Lower lobe of right lung (tissue), 2 donors: ENCODE data around the gene TMC8. TPM values are rescaled to one million over a fixed set of nuclear protein-coding genes. Genes with fewer than 3 reads are reported as not detected.
A peak's percentile ranks its signal among the peaks of the same experiment; 100 is the strongest.

ENCODE experiments used
- ATAC-seq, 2 donors: fragments of 200-7000 bp; cut with Tn5 transposase; one replicate each; pipeline ENCODE4 v1.9.1; 2020 to 2022; ENCODE audit warnings: mild to moderate bottlenecking in 2 of 2, moderate library complexity in 2 of 2
- DNase-seq: peaks from one replicate; pipeline ENCODE4 v3.0.0-alpha.2; 2020
- H3K27ac ChIP-seq: fragments of 200-600 bp; one replicate; pipeline ENCODE4 v1.8.0; 2022
- H3K27me3 ChIP-seq: fragments of 200-600 bp; one replicate; pipeline ENCODE4 v1.8.0; 2022; ENCODE audit warnings: low read depth
- H3K36me3 ChIP-seq: fragments of 200-600 bp; one replicate; pipeline ENCODE4 v1.8.0; 2022; ENCODE audit warnings: mild to moderate bottlenecking
- H3K4me1 ChIP-seq: fragments of 200-600 bp; one replicate; pipeline ENCODE4 v1.8.0; 2022
- H3K4me3 ChIP-seq: fragments of 200-600 bp; one replicate; pipeline ENCODE4 v1.8.0; 2022; ENCODE audit warnings: mild to moderate bottlenecking
- H3K9me3 ChIP-seq: fragments of 200-600 bp; one replicate; pipeline ENCODE4 v1.8.0; 2022
- CTCF ChIP-seq: fragments of 200-600 bp; IDR thresholded peaks from one replicate; pipeline ENCODE4 v1.8.0; 2022; ENCODE audit warnings: antibody characterized with exemption, mild to moderate bottlenecking
- intact Hi-C: fragments of 100-400 bp; cut with DNase I; formaldehyde crosslinking; loops from one replicate; pipeline ENCODE4 v1.11.0; 2022
- total RNA-seq: library from RNA; stranded (reverse); fragmentation: NEBNext Ultra II Directional; extraction: Animal tissue kit (Norgen Biotek cat#: 25700); gene quantifications from one replicate; pipeline ENCODE4 v1.2.1, GENCODE V29; 2021
- donor health status: DM: no; HTN: yes; CAD: no; lungs with severe emphysema.

Gene TMC8
- total RNA-seq, 1 donor from 2014 or later = 33.8 TPM

DNA sequence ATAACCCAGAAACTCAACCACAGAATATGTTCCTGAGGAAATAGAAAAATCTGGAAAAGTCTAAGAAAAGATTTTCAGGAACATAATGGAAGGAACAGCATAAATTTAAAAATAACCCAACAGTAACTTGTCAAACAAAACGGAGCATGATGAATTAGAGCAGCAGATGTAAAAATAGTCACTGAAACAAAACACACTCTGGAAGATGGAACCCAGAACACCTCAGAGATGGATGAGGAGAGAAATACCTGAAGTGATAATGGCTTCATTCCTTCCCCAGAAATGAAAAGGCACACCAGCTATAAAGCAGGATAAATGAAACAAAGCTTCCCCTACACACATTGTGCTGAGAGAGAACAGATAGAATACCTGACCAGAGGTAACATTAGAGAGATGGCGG lies 49.9 kb downstream of the TMC8 start:
- Histone ChIP-seq H3K27ac (peak overlapping the region; percentile 72), H3K27me3 (no peaks in the 10 kb centered on the region), H3K4me3 (peak overlapping the region; percentile 10), H3K9me3 (no peaks in the 10 kb centered on the region), H3K36me3 (no peaks in the 10 kb centered on the region), H3K4me1 (peaks cover 55% of the 10 kb centered on the region)
- no peak for DNase-seq
- TF ChIP-seq CTCF = no peak
- intact Hi-C loops = no loop called here
- no peak for ATAC-seq

GRCh38 chr17:78182504-78182903 lies 51.9 kb downstream of the TMC8 start:
- intact Hi-C loops = no loop called here

DNA sequence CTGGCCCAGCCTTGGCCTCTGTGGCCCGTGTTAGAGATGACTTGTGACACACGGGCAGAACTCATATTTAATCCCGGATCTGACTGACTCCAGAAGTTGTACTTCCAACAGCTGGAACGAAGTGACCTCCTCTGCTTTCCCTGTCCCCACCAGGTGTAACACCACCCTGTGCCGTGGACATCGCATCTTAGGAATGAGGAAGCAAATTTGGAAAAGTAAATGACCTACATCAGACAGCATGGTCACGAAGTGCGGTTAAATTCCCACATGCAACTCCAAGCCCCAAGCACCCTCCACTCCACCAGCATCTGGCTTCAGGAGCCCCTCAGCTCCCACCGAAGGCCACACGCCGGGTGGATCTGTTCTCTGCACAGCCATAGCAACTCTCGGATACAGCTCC lies 53.3 kb downstream of the TMC8 start:
- no peaks in the 10 kb centered on the region for H3K9me3 ChIP-seq
- no peaks in the 10 kb centered on the region for H3K27me3 ChIP-seq
- H3K4me3 ChIP-seq = no peak overlapping the region
- H3K27ac ChIP-seq = no peak overlapping the region
- intact Hi-C loops = no loop called here
- no peaks in the 10 kb centered on the region for H3K36me3 ChIP-seq
- ATAC-seq (no peak), DNase-seq (no peak)
- peaks cover 66% of the 10 kb centered on the region for H3K4me1 ChIP-seq
- TF ChIP-seq CTCF = no peak

More at GRCh38 chr17:78182504-78182903, 51.9 kb downstream of the TMC8 start:
- no peak for TF ChIP-seq CTCF
- ATAC-seq (no peak), DNase-seq (no peak)
- Histone ChIP-seq H3K4me1 (peaks cover 55% of the 10 kb centered on the region), H3K27ac (no peak overlapping the region), H3K36me3 (no peaks in the 10 kb centered on the region), H3K9me3 (no peaks in the 10 kb centered on the region), H3K4me3 (no peak overlapping the region), H3K27me3 (no peaks in the 10 kb centered on the region)

GRCh38 chr17:78184351-78184750 lies 53.8 kb downstream of the TMC8 start:
- ATAC-seq (no peak), DNase-seq (no peak)
- no peaks in the 10 kb centered on the region for H3K27me3 ChIP-seq
- no peak overlapping the region for H3K4me3 ChIP-seq
- intact Hi-C loops = no loop called here
- H3K4me1 ChIP-seq = peaks cover 63% of the 10 kb centered on the region
- no peak for TF ChIP-seq CTCF
- no peak overlapping the region for H3K27ac ChIP-seq
- H3K9me3 ChIP-seq = no peaks in the 10 kb centered on the region
- no peaks in the 10 kb centered on the region for H3K36me3 ChIP-seq

GRCh38 chr17:78184868-78185267 lies 54.3 kb downstream of the TMC8 start:
- no peak for TF ChIP-seq CTCF
- H3K36me3 ChIP-seq = no peaks in the 10 kb centered on the region
- H3K9me3 ChIP-seq = no peaks in the 10 kb centered on the region
- H3K4me1 ChIP-seq = peaks cover 63% of the 10 kb centered on the region
- H3K4me3 ChIP-seq = no peak overlapping the region
- no peaks in the 10 kb centered on the region for H3K27me3 ChIP-seq
- intact Hi-C loops = no loop called here
- DNase-seq = no peak
- peak in 1 of 2 donors; percentile 1 for ATAC-seq
- no peak overlapping the region for H3K27ac ChIP-seq
